HG02884 (cell line): ENCODE measurements around the gene SYT7.

ENCODE experiments used
- ATAC-seq: cut with Tn5 transposase; IDR thresholded peaks from one replicate; pipeline ENCODE4 v1.9.1; 2021; ENCODE audit warnings: mild to moderate bottlenecking, moderate library complexity; ENCODE audit not compliant: unreplicated experiment

SYT7 gene

GRCh38 chr11:61522881-61523280, 58.0 kb downstream of the SYT7 start:
- no peak for ATAC-seq

- ATAC-seq: no peak
Measured at GRCh38 chr11:61518032-61518795, 62.7 kb downstream of the SYT7 start.

- ATAC-seq: no peak
Measured at GRCh38 chr11:61516675-61517572, 64.0 kb downstream of the SYT7 start.

GRCh38 chr11:61516191-61516590, 64.7 kb downstream of the SYT7 start:
- no peak for ATAC-seq

GRCh38 chr11:61515686-61516085, 65.2 kb downstream of the SYT7 start:
- no peak for ATAC-seq

GRCh38 chr11:61514050-61514917, 66.6 kb downstream of the SYT7 start:
- ATAC-seq: no peak

GRCh38 chr11:61513143-61513765, 67.6 kb downstream of the SYT7 start:
- no peak for ATAC-seq

GRCh38 chr11:61512435-61512834, 68.4 kb downstream of the SYT7 start:
- ATAC-seq: no peak

GRCh38 chr11:61511383-61511782, 69.5 kb downstream of the SYT7 start:
- no peak for ATAC-seq

- no peak for ATAC-seq
Measured at GRCh38 chr11:61510974-61511373, 69.9 kb downstream of the SYT7 start.

- ATAC-seq: no peak
Measured at GRCh38 chr11:61510166-61510919, 70.5 kb downstream of the SYT7 start.

- ATAC-seq: no peak
Measured at GRCh38 chr11:61509043-61510029, 71.5 kb downstream of the SYT7 start.

- no peak for ATAC-seq
Measured at GRCh38 chr11:61507962-61508861, 72.7 kb downstream of the SYT7 start, which contains the start of gene LRRC10B. LRRC10B (plus strand) TSS chr11:61508749; CDS start chr11:61508999, 250 bp downstream.

GRCh38 chr11:61507012-61507768, 73.7 kb downstream of the SYT7 start:
- ATAC-seq: no peak

GRCh38 chr11:61505640-61506155, 75.2 kb downstream of the SYT7 start:
- ATAC-seq: no peak

GRCh38 chr11:61505106-61505505, 75.8 kb downstream of the SYT7 start:
- no peak for ATAC-seq
